Measurements from ENCODE around the gene MGAT4C.

The MGAT4C gene

GRCh38 chr12:86286119-86286518 is 29.9 kb upstream of the MGAT4C start:
- Histone ChIP-seq H3K27me3 (ENCODE audit: insufficient read depth, low read depth) (no peaks in the 10 kb centered on the region), H3K27ac (no peak overlapping the region), H3K4me1 (ENCODE audit: low read depth, poor library complexity, severe bottlenecking) (no peaks in the 10 kb centered on the region), H4K20me1 (ENCODE audit: insufficient read depth) (no peaks in the 10 kb centered on the region), H3K4me3 (IDR thresholded peaks at IDR 0.05; ENCODE audit: insufficient read depth, low read depth, low read length) (no peak overlapping the region), H3K36me3 (ENCODE audit: insufficient read depth) (no peaks in the 10 kb centered on the region), H3K9ac (no peak overlapping the region), H3K79me2 (ENCODE audit: insufficient read depth, low read depth) (no peaks in the 10 kb centered on the region), H3K4me2 (no peak overlapping the region), H2AFZ (ENCODE audit: low read depth) (no peak overlapping the region)
- TF ChIP-seq CTCF (conservative IDR thresholded peaks at IDR 0.05; ENCODE audit: low read depth, low read length), result no peak

- no peak overlapping the region for H2AFZ ChIP-seq (ENCODE audit: low read depth)
- H3K27me3 ChIP-seq (ENCODE audit: insufficient read depth, low read depth), result no peaks in the 10 kb centered on the region
- H3K4me3 ChIP-seq (IDR thresholded peaks at IDR 0.05; ENCODE audit: insufficient read depth, low read depth, low read length), result no peak overlapping the region
- no peaks in the 10 kb centered on the region for H3K36me3 ChIP-seq (ENCODE audit: insufficient read depth)
- H4K20me1 ChIP-seq (ENCODE audit: insufficient read depth), result no peaks in the 10 kb centered on the region
- no peak overlapping the region for H3K27ac ChIP-seq
- H3K4me1 ChIP-seq (ENCODE audit: low read depth, poor library complexity, severe bottlenecking), result no peaks in the 10 kb centered on the region
- TF ChIP-seq CTCF (conservative IDR thresholded peaks at IDR 0.05; ENCODE audit: low read depth, low read length), result no peak
- H3K9ac ChIP-seq, result no peak overlapping the region
- H3K4me2 ChIP-seq, result no peak overlapping the region
- no peaks in the 10 kb centered on the region for H3K79me2 ChIP-seq (ENCODE audit: insufficient read depth, low read depth)
Measured at GRCh38 chr12:86283620-86284019, 27.4 kb upstream of the MGAT4C start.

GRCh38 chr12:86275356-86275755 is 19.2 kb upstream of the MGAT4C start:
- no peaks in the 10 kb centered on the region for H4K20me1 ChIP-seq (ENCODE audit: insufficient read depth)
- no peak for TF ChIP-seq CTCF (conservative IDR thresholded peaks at IDR 0.05; ENCODE audit: low read depth, low read length)
- H3K36me3 ChIP-seq (ENCODE audit: insufficient read depth), result no peaks in the 10 kb centered on the region
- H3K4me2 ChIP-seq, result no peak overlapping the region
- no peak overlapping the region for H2AFZ ChIP-seq (ENCODE audit: low read depth)
- H3K4me1 ChIP-seq (ENCODE audit: low read depth, poor library complexity, severe bottlenecking), result no peaks in the 10 kb centered on the region
- no peaks in the 10 kb centered on the region for H3K27me3 ChIP-seq (ENCODE audit: insufficient read depth, low read depth)
- no peak overlapping the region for H3K4me3 ChIP-seq (IDR thresholded peaks at IDR 0.05; ENCODE audit: insufficient read depth, low read depth, low read length)
- H3K79me2 ChIP-seq (ENCODE audit: insufficient read depth, low read depth), result no peaks in the 10 kb centered on the region
- no peak overlapping the region for H3K9ac ChIP-seq
- H3K27ac ChIP-seq, result no peak overlapping the region

- no peak overlapping the region for H3K4me2 ChIP-seq
- H3K79me2 ChIP-seq (ENCODE audit: insufficient read depth, low read depth), result no peaks in the 10 kb centered on the region
- H3K4me3 ChIP-seq (IDR thresholded peaks at IDR 0.05; ENCODE audit: insufficient read depth, low read depth, low read length), result no peak overlapping the region
- no peaks in the 10 kb centered on the region for H3K27me3 ChIP-seq (ENCODE audit: insufficient read depth, low read depth)
- no peak overlapping the region for H3K27ac ChIP-seq
- H3K36me3 ChIP-seq (ENCODE audit: insufficient read depth), result no peaks in the 10 kb centered on the region
- no peak overlapping the region for H2AFZ ChIP-seq (ENCODE audit: low read depth)
- no peak overlapping the region for H3K9ac ChIP-seq
- TF ChIP-seq CTCF (conservative IDR thresholded peaks at IDR 0.05; ENCODE audit: low read depth, low read length), result no peak
- no peaks in the 10 kb centered on the region for H4K20me1 ChIP-seq (ENCODE audit: insufficient read depth)
- no peaks in the 10 kb centered on the region for H3K4me1 ChIP-seq (ENCODE audit: low read depth, poor library complexity, severe bottlenecking)
Measured at GRCh38 chr12:86265329-86265695, 9.1 kb upstream of the MGAT4C start.
